ENCODE results near the gene NECTIN1. TPM values are rescaled to one million over a fixed set of nuclear protein-coding genes. Genes with fewer than 3 reads are reported as not detected.

NECTIN1 gene
- total RNA-seq, 1 experiment from 2014 or later = 23.8 TPM

GRCh38 chr11:119619665-119620064 is 109.3 kb downstream of the NECTIN1 start:
- intact Hi-C loops (cut with micrococcal nuclease) = no loop called here
- peaks cover 8 to 17% of the 10 kb centered on the region in 2 experiments for H3K4me1 ChIP-seq (ENCODE audit: control insufficient read depth in 1 of 2, insufficient read depth in 2 of 2, low read length in 2 of 2)
- POLR2A ChIA-PET = interaction anchor here (1.9 kb wide), 1 partner anchor 12 kb away, joined by 4 read pairs; no protein-coding TSS in a partner anchor

More at GRCh38 chr11:119619665-119620064, 109.3 kb downstream of the NECTIN1 start:
- Histone ChIP-seq H3K9ac (ENCODE audit: low read length) (no peak overlapping the region), H4K20me1 (ENCODE audit: insufficient read depth) (no peaks in the 10 kb centered on the region), H3K27me3 (ENCODE audit: insufficient read depth, low read length) (no peaks in the 10 kb centered on the region), H2AFZ (ENCODE audit: low read depth, low read length, poor library complexity, severe bottlenecking) (no peak overlapping the region), H3K9me3 (ENCODE audit: control insufficient read depth in 1 of 2, insufficient read depth in 1 of 2, low read depth in 1 of 2, low read length in 2 of 2) (no peaks in the 10 kb centered on the region), H3K79me2 (ENCODE audit: insufficient read depth, low read length) (no peaks in the 10 kb centered on the region), H3K27ac (ENCODE audit: low read depth, low read length) (no peak overlapping the region), H3K9me2 (ENCODE audit: insufficient read depth) (no peaks in the 10 kb centered on the region), H3K4me3 (replicated peaks in 1 of 2; ENCODE audit: low read depth in 1 of 2, low read length in 2 of 2) (no peak overlapping the region), H3K4me2 (ENCODE audit: low read length) (no peak overlapping the region), H3K36me3 (ENCODE audit: control insufficient read depth in 1 of 2, insufficient read depth in 2 of 2, low read length in 2 of 2) (no peaks in the 10 kb centered on the region)
- ChIA-PET RAD21 (ENCODE audit: low non-redundant PET in 1 of 2, low total read pairs in 2 of 2, uncharacterized antibody in 2 of 2, unreplicated experiment in 2 of 2) (interaction anchor here in 1 of 2 experiments (0.8 kb wide), 1 partner anchor 35 kb away, joined by 3 read pairs; no protein-coding TSS in a partner anchor), CTCF (interaction anchor here (1.3 kb wide), 1 partner anchor 22 kb away, joined by 4 read pairs; no protein-coding TSS in a partner anchor)
- ATAC-seq (no peak), DNase-seq (ENCODE audit: low read depth, low spot score) (no peak)
- TF ChIP-seq YY1 (IDR thresholded peaks at IDR 0.05; ENCODE audit: extremely low read depth, insufficient replicate concordance, low read depth, low read length) (no peak), REST (IDR thresholded peaks at IDR 0.05; ENCODE audit: low read depth) (no peak), RAD21 (IDR thresholded peaks at IDR 0.05; ENCODE audit: low read depth) (no peak), CTCF (IDR thresholded peaks at IDR 0.05 in 2 of 3, conservative IDR thresholded peaks at IDR 0.05 in 1 of 3; ENCODE audit: borderline replicate concordance in 1 of 3, insufficient read depth in 1 of 3, low read depth in 2 of 3, low read length in 2 of 3) (no peak), EZH2 (IDR thresholded peaks at IDR 0.05) (no peak), POLR2AphosphoS5 (IDR thresholded peaks at IDR 0.05; ENCODE audit: low read depth, low read length) (no peak), SIN3A (IDR thresholded peaks at IDR 0.05; ENCODE audit: low read depth) (no peak), EZH2phosphoT487 (IDR thresholded peaks at IDR 0.05; ENCODE audit: borderline replicate concordance) (no peak), MAX (IDR thresholded peaks at IDR 0.05) (no peak)
- no TSS peak for BruUV-seq (replicated peaks)

Data from HCT116 (cell line).